Activated B cell treated with CpG ODN at 0.5 μM for 24 hours (primary cell): ENCODE data around the gene ATAD3C. TPM values are rescaled to one million over a fixed set of nuclear protein-coding genes. Genes with fewer than 3 reads are reported as not detected.

ENCODE experiments used
- ATAC-seq: fragments of 200-7000 bp; cut with Tn5 transposase; one replicate; pipeline ENCODE4 v1.10.0; 2021; ENCODE audit warnings: low read depth, mild to moderate bottlenecking, moderate library complexity
- CTCF ChIA-PET: fragments of 350-600 bp; sonication (Branson Sonifier 250); formaldehyde crosslinking; loops from one replicate; lab custom pipeline; 2021; ENCODE audit warnings: antibody characterized with exemption; lab: Charles Lee
- POLR2A ChIA-PET: fragments of 350-600 bp; sonication (Branson Sonifier 250); formaldehyde crosslinking; loops from one replicate; lab custom pipeline; 2021; ENCODE audit warnings: antibody characterized with exemption; lab: Charles Lee
- DNase-seq: peaks from one replicate; pipeline ENCODE4 v3.0.0; 2022
- H3K27ac Mint-ChIP-seq: one replicate; pipeline ENCODE4 v1.8.0; 2020; ENCODE audit warnings: mixed read lengths
- H3K27me3 Mint-ChIP-seq: one replicate; pipeline ENCODE4 v1.8.0; 2021; ENCODE audit warnings: mixed read lengths
- H3K36me3 Mint-ChIP-seq: one replicate; pipeline ENCODE4 v1.8.0; 2021; ENCODE audit warnings: low read depth, mixed read lengths
- H3K4me1 Mint-ChIP-seq: one replicate; pipeline ENCODE4 v1.8.0; 2021; ENCODE audit warnings: mixed read lengths
- H3K4me3 Mint-ChIP-seq: one replicate; pipeline ENCODE4 v1.8.0; 2020; ENCODE audit warnings: mild to moderate bottlenecking, mixed read lengths
- H3K9me3 Mint-ChIP-seq: one replicate; pipeline ENCODE4 v1.8.0; 2020; ENCODE audit warnings: mixed read lengths
- intact Hi-C: fragments of 100-400 bp; cut with micrococcal nuclease; formaldehyde crosslinking; loops from one replicate; pipeline ENCODE4 v1.15.1; 2024
- total RNA-seq: library from RNA; stranded (reverse); gene quantifications from 2 replicates; pipeline ENCODE4 v1.2.3, GENCODE V29; 2022
- TF ChIP-seq, protein P1 (sequence below): fragments of 200-600 bp; IDR thresholded peaks from one replicate; pipeline ENCODE4 v1.8.0; 2022; ENCODE audit warnings: antibody characterized with exemption, mild to moderate bottlenecking

ATAD3C gene
- total RNA-seq, 1 donor from 2014 or later: 0.58 TPM

- peaks cover 1% of the 10 kb centered on the region for H3K4me1 Mint-ChIP-seq
- ChIA-PET POLR2A (interaction anchor here (0.7 kb wide), 1 partner anchor 15 kb away, joined by 4 read pairs; no protein-coding TSS in a partner anchor), CTCF (no interaction called here)
- intact Hi-C loops: no loop called here
- DNase-seq (no peak), ATAC-seq (no peak)
- H3K27ac Mint-ChIP-seq: no peak overlapping the region
- TF ChIP-seq, protein P1, sequence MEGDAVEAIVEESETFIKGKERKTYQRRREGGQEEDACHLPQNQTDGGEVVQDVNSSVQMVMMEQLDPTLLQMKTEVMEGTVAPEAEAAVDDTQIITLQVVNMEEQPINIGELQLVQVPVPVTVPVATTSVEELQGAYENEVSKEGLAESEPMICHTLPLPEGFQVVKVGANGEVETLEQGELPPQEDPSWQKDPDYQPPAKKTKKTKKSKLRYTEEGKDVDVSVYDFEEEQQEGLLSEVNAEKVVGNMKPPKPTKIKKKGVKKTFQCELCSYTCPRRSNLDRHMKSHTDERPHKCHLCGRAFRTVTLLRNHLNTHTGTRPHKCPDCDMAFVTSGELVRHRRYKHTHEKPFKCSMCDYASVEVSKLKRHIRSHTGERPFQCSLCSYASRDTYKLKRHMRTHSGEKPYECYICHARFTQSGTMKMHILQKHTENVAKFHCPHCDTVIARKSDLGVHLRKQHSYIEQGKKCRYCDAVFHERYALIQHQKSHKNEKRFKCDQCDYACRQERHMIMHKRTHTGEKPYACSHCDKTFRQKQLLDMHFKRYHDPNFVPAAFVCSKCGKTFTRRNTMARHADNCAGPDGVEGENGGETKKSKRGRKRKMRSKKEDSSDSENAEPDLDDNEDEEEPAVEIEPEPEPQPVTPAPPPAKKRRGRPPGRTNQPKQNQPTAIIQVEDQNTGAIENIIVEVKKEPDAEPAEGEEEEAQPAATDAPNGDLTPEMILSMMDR: no peak
- peaks cover 15% of the 10 kb centered on the region for H3K27me3 Mint-ChIP-seq
- no peaks in the 10 kb centered on the region for H3K36me3 Mint-ChIP-seq
- H3K4me3 Mint-ChIP-seq: no peak overlapping the region
- no peaks in the 10 kb centered on the region for H3K9me3 Mint-ChIP-seq
Observed at GRCh38 chr1:1422465-1423244, 26.8 kb upstream of the ATAD3C start.

DNA sequence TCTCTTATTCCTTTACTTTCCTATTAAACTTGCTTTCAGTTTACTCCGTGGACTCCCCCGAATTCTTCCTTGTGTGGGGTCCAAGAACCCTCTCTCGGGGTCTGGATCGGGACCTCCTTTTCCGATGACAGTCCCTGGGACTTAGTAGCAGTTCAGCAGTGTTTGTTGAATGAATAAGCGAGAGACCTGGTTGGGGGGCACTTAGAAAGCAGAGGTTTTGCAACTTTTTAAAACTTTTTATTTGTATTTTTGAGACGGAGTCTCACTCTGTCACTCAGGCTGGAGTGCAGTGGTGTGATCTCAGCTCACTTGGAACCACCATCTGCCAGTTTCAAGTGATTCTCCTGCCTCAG, 26.3 kb upstream of the ATAD3C start:
- Mint-ChIP-seq H3K27ac (no peak overlapping the region), H3K4me3 (no peak overlapping the region), H3K9me3 (no peaks in the 10 kb centered on the region), H3K36me3 (no peaks in the 10 kb centered on the region), H3K4me1 (peaks cover 1% of the 10 kb centered on the region), H3K27me3 (peaks cover 15% of the 10 kb centered on the region)
- CTCF ChIA-PET: no interaction called here
- ATAC-seq: no peak
- intact Hi-C loops: no loop called here
- TF ChIP-seq, protein P1: no peak
- DNase-seq: no peak
- POLR2A ChIA-PET: interaction anchor here (0.7 kb wide), 1 partner anchor 16 kb away, joined by 4 read pairs; no protein-coding TSS in a partner anchor

DNA sequence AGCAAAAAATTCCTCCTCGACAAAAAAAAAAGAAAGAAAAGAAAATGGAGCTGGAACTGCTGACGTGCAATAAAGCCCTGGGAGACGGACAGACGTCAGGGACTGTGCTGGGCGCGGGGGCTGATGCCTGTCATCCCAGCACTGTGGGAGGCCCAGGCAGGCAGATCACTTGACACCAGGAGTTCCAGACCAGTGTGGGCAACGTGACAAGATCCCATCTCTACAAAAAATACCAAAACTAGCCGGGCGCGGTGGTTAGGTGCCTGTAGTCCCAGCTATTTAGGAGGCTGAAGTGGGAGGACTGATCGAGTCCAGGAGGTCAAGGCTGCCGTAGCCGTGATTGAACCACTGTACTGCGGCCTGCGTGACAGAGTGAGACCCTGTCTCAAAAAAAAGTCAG, 24.8 kb upstream of the ATAD3C start:
- Mint-ChIP-seq H3K9me3 (no peaks in the 10 kb centered on the region), H3K36me3 (no peaks in the 10 kb centered on the region), H3K27ac (no peak overlapping the region), H3K4me3 (no peak overlapping the region), H3K4me1 (no peaks in the 10 kb centered on the region), H3K27me3 (peaks cover 22% of the 10 kb centered on the region)
- intact Hi-C loops: no loop called here
- ChIA-PET CTCF (interaction anchor here (1.0 kb wide), 1 partner anchor 16 kb away, joined by 3 read pairs; no protein-coding TSS in a partner anchor), POLR2A (no interaction called here)
- TF ChIP-seq, protein P1: no peak
- DNase-seq (no peak), ATAC-seq (no peak)

DNA sequence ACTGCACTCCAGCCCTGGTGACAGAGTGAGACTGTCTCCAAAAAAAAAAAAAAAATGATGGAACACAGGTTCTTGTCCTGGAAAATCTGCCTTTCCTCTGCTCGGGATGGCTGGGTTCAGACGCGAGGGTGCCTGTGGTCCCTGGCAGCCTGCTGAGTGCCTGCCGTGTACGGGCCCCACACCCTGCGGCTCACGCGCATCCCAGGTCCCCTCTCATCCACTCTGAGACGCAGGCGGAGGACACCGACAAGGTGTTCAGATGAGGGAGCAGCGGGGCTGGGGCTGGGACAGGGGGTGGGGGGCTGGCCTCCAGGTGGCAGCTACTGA, 24.1 kb upstream of the ATAD3C start:
- Mint-ChIP-seq H3K9me3 (no peaks in the 10 kb centered on the region), H3K27ac (no peak overlapping the region), H3K36me3 (no peaks in the 10 kb centered on the region), H3K27me3 (peaks cover 22% of the 10 kb centered on the region), H3K4me3 (no peak overlapping the region), H3K4me1 (no peaks in the 10 kb centered on the region)
- POLR2A ChIA-PET: no interaction called here
- no peak for DNase-seq
- TF ChIP-seq, protein P1: no peak
- intact Hi-C loops: no loop called here
- ATAC-seq: no peak
- CTCF ChIA-PET: no interaction called here

DNA sequence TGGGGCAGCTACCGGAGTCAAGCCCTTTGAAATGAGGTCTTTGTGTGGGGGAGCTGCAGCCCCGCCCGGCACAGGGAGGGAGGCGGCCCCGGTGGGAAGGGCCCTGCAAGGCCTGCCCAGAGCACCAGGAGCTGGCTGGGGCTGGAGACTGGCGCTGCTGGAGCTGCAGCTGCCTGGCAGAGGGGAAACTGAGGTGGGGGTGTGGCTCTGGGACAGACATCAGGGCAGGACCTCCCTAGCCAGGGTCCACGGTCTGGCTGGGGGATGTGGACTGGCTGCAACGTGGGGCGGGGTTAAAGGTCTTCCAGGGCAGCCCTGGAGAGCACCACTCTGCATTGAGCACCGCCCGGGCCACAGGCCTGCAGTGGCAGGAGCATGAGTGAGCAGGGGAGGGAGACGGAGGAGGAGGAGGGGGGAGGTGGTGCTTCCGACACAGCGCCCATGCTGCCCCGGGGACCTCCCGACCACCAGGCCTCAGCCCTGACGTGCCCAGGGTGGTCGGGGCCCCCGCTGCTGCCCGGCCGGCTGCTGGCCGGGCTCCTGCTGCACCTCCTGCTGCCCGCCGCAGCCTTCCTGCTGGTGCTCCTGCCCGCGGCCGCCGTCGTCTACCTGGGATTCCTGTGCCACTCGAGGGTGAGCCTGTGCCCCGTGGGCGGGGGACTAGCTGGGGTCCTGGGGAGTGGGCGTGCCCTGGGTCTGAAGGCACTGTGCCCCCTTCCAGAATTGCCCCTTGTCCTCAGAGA, 23.6 kb upstream of the ATAD3C start:
- DNase-seq: no peak
- no peaks in the 10 kb centered on the region for H3K4me1 Mint-ChIP-seq
- TF ChIP-seq, protein P1: no peak
- no peaks in the 10 kb centered on the region for H3K9me3 Mint-ChIP-seq
- no peak for ATAC-seq
- H3K36me3 Mint-ChIP-seq: no peaks in the 10 kb centered on the region
- CTCF ChIA-PET: no interaction called here
- intact Hi-C loops: no loop called here
- H3K27ac Mint-ChIP-seq: no peak overlapping the region
- POLR2A ChIA-PET: interaction anchor here (0.6 kb wide), 1 partner anchor 86 kb away, joined by 3 read pairs; no protein-coding TSS in a partner anchor
- no peak overlapping the region for H3K4me3 Mint-ChIP-seq
- peaks cover 22% of the 10 kb centered on the region for H3K27me3 Mint-ChIP-seq
